Tibial artery (tissue), 4 donors: ENCODE results near the gene CDCA7.
"Not testable (repeated sequence)": the region's sequence is repeated elsewhere in the genome, so short reads cannot be mapped to it uniquely, and the experiment has no call there.

Source experiments
- DNase-seq, 2 donors: peaks; one replicate each; pipeline ENCODE4 v3.0.0-alpha.2; 2019
- H3K27ac ChIP-seq, 2 donors: fragments of 200-600 bp; sonication (generic) in 1 of 2; 1 replicate in 1 of 2; 2 replicates in 1 of 2; pipeline ENCODE4 v1.5.1; 2018 to 2019; ENCODE audit warnings: mild to moderate bottlenecking in 1 of 2
- H3K27me3 ChIP-seq, 2 donors: fragments of 200-600 bp; sonication (generic) in 1 of 2; one replicate each; pipeline versions ENCODE4 v1.5.1 to v1.6.0; 2016 to 2019
- H3K36me3 ChIP-seq, 3 donors: fragments of 200-600 bp; sonication (generic) in 2 of 3; one replicate each; pipeline ENCODE4 v1.5.1; 2016 to 2019; ENCODE audit warnings: mild to moderate bottlenecking in 2 of 3
- H3K4me1 ChIP-seq, 4 donors: fragments of 200-600 bp; sonication (generic) in 2 of 4; 1 replicate in 3 of 4; 2 replicates in 1 of 4; pipeline ENCODE4 v1.5.1; 2016 to 2019
- H3K4me3 ChIP-seq, 2 donors: fragments of 200-600 bp; sonication (generic) in 1 of 2; 1 replicate in 1 of 2; 2 replicates in 1 of 2; pipeline ENCODE4 v1.5.1; 2018 to 2019; ENCODE audit warnings: mild to moderate bottlenecking in 2 of 2
- H3K9me3 ChIP-seq, 3 donors: fragments of 200-600 bp; sonication (generic) in 1 of 3; one replicate each; pipeline ENCODE4 v1.5.1; 2016 to 2019
- CTCF ChIP-seq, 2 experiments: fragments of 200-600 bp in 1 of 2; fragments of 450-650 bp in 1 of 2; IDR thresholded peaks; one replicate each; pipeline ENCODE4 v1.5.1; 2017 to 2019; ENCODE audit warnings: antibody characterized with exemption in 2 of 2, mild to moderate bottlenecking in 1 of 2, moderate library complexity in 1 of 2
- intact Hi-C: fragments of 100-400 bp; cut with DNase I; formaldehyde crosslinking; loops from one replicate; pipeline ENCODE4 v1.15.0; 2023; ENCODE audit warnings: low total_unique reads

CDCA7 gene

DNA sequence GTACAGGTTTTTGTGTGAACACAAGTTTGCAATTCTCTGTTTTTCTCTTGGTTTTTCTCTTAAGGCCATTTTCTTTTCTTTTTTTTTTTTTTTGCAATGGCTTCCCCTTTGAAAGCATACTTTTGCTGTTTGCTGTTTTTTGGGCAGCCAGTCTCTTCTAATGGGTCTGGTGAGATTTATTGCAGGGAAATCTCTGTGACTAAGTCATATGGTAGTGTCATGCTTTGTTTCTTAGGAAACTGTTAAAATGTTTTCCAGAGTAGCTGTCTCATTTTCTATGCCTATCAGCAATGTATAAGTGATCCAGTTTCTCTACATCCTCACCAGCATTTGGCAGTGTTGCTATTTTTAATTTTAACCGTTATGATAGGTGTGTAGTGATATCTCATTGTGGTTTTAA is 27.9 kb upstream of the CDCA7 start:
- Histone ChIP-seq H3K27me3 (no peaks in the 10 kb centered on the region), H3K27ac (no peak overlapping the region), H3K4me1 (no peaks in the 10 kb centered on the region), H3K36me3 (no peaks in the 10 kb centered on the region), H3K4me3 (no peak overlapping the region), H3K9me3 (peaks cover 0 to 34% (median 10%) of the 10 kb centered on the region in 3 donors)
- intact Hi-C loops: no loop called here
- no peak for TF ChIP-seq CTCF (IDR thresholded peaks at IDR 0.05)
- DNase-seq: no peak

- Histone ChIP-seq H3K36me3 (no peaks in the 10 kb centered on the region), H3K27me3 (no peaks in the 10 kb centered on the region), H3K4me3 (no peak overlapping the region), H3K4me1 (no peaks in the 10 kb centered on the region), H3K9me3 (peaks cover 3 to 34% (median 10%) of the 10 kb centered on the region in 3 donors), H3K27ac (no peak overlapping the region)
- intact Hi-C loops: no loop called here
- TF ChIP-seq CTCF (IDR thresholded peaks at IDR 0.05): no peak
- DNase-seq: no peak
These were observed 27.3 kb upstream of the CDCA7 start for GRCh38 chr2:173327421-173327820.

- DNase-seq, H3K4me3 ChIP-seq, H3K27me3 ChIP-seq, H3K4me1 ChIP-seq, H3K27ac ChIP-seq, H3K36me3 ChIP-seq, intact Hi-C loops: not testable (repeated sequence)
- peaks cover 5 to 24% (median 24%) of the 10 kb centered on the region in 3 donors for H3K9me3 ChIP-seq
These were observed 21.7 kb upstream of the CDCA7 start for GRCh38 chr2:173333003-173333402.

DNA sequence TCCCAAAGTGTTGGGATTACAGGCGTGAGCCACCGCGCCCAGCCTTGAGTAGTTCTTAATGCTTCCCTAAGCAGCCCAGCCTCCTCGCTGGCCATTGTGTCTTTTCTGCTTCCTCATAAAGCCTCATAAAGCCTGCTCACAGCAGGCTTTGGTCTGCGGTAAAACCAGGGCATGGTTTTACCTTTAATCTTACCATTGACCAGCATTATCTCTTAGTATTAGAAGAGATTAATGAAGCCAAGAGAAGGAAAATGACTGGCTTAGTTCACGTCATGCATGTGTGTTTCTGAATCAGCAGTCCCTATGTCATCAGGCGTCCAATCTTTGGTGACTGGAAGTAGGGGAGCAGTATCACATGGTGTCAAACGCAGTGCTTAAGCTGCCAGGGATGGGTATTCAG is 14.9 kb upstream of the CDCA7 start:
- Histone ChIP-seq H3K36me3 (no peaks in the 10 kb centered on the region), H3K4me3 (no peak overlapping the region), H3K27me3 (no peaks in the 10 kb centered on the region), H3K4me1 (no peaks in the 10 kb centered on the region), H3K27ac (no peak overlapping the region), H3K9me3 (peaks cover 0 to 5% (median 0%) of the 10 kb centered on the region in 3 donors)
- intact Hi-C loops: no loop called here
- TF ChIP-seq CTCF (IDR thresholded peaks at IDR 0.05): no peak
- DNase-seq: no peak

GRCh38 chr2:173343921-173344320 is 10.8 kb upstream of the CDCA7 start:
- intact Hi-C loops: no loop called here
- no peak for TF ChIP-seq CTCF (IDR thresholded peaks at IDR 0.05)
- no peak for DNase-seq
- H3K9me3 ChIP-seq: peaks cover 3 to 9% (median 6%) of the 10 kb centered on the region in 3 donors
- H3K4me3 ChIP-seq: no peak overlapping the region
- H3K27me3 ChIP-seq: no peaks in the 10 kb centered on the region
- H3K27ac ChIP-seq: no peak overlapping the region
- H3K36me3 ChIP-seq: no peaks in the 10 kb centered on the region
- no peaks in the 10 kb centered on the region for H3K4me1 ChIP-seq

GRCh38 chr2:173346035-173346434 is 8.6 kb upstream of the CDCA7 start:
- DNase-seq: no peak
- Histone ChIP-seq H3K27me3 (no peaks in the 10 kb centered on the region), H3K9me3 (peaks cover 3 to 9% (median 6%) of the 10 kb centered on the region in 3 donors), H3K36me3 (no peaks in the 10 kb centered on the region), H3K27ac (no peak overlapping the region), H3K4me3 (no peak overlapping the region), H3K4me1 (no peaks in the 10 kb centered on the region)
- no peak for TF ChIP-seq CTCF (IDR thresholded peaks at IDR 0.05)
- intact Hi-C loops: no loop called here
